ENCODE measurements around the gene SPATS2. TPM values are rescaled to one million over a fixed set of nuclear protein-coding genes. Genes with fewer than 3 reads are reported as not detected.
A peak's percentile ranks its signal among the peaks of the same experiment; 100 is the strongest.

The SPATS2 gene
- polyA plus RNA-seq, 1 of the 3 experiments (the other 2 are of a cell fraction): 72.9 TPM

DNA sequence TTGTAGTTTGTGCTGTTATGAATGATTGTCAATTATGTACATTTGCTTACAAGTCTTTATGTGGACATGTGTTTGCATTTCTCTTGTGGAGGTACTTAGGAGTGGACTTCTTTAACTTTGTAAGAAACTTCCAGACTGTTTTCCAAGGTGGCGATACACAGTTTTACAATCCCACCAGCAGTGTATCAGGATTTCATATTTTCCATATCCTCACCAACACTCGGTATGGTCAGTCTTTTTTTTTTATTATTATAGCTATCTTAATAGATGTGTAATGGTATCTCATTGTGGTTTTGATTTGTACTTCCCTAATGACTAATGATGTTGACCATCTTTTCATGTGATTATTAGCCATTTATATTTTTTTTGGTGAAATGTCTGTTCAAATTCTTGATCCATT, 97.9 kb downstream of the SPATS2 start:
- no peaks in the 10 kb centered on the region for H3K9me3 ChIP-seq
- no peak overlapping the region for H3K4me2 ChIP-seq
- H3K9me2 ChIP-seq: no peaks in the 10 kb centered on the region
- H3K4me1 ChIP-seq (ENCODE audit: control insufficient read depth in 1 of 2, insufficient read depth in 2 of 2, low read depth in 1 of 2, low read length in 1 of 2): no peaks in the 10 kb centered on the region; a peak in 1 of 4 replicates
- no peak for DNase-seq
- H3K27me3 ChIP-seq (ENCODE audit: insufficient read depth): no peaks in the 10 kb centered on the region
- no peak overlapping the region for H3K9ac ChIP-seq
- no peaks in the 10 kb centered on the region for H4K20me1 ChIP-seq (ENCODE audit: insufficient read depth)
- TF ChIP-seq CHD2 (IDR thresholded peaks at IDR 0.05; ENCODE audit: low read length, partially characterized antibody): no peak
- no peak for TF ChIP-seq NFIC (IDR thresholded peaks at IDR 0.05; ENCODE audit: borderline replicate concordance)
- no peak for TF ChIP-seq SIN3A (IDR thresholded peaks at IDR 0.05; ENCODE audit: borderline replicate concordance, low read depth, low read length)
- TF ChIP-seq MEF2A (IDR thresholded peaks at IDR 0.05; ENCODE audit: borderline replicate concordance, low read depth): no peak
- no peak for TF ChIP-seq RAD21 (IDR thresholded peaks at IDR 0.05; ENCODE audit: low read length)
- TF ChIP-seq POLR2AphosphoS5 (IDR thresholded peaks at IDR 0.05; ENCODE audit: low read depth, low read length): no peak
- no peak for TF ChIP-seq NRF1 (IDR thresholded peaks at IDR 0.05; ENCODE audit: low read depth, low read length)
- TF ChIP-seq RCOR1 (IDR thresholded peaks at IDR 0.05; ENCODE audit: low read length): no peak
- no peak for TF ChIP-seq GATA2 (CRISPR knock-in tag; IDR thresholded peaks at IDR 0.05)
- TF ChIP-seq, protein P1, sequence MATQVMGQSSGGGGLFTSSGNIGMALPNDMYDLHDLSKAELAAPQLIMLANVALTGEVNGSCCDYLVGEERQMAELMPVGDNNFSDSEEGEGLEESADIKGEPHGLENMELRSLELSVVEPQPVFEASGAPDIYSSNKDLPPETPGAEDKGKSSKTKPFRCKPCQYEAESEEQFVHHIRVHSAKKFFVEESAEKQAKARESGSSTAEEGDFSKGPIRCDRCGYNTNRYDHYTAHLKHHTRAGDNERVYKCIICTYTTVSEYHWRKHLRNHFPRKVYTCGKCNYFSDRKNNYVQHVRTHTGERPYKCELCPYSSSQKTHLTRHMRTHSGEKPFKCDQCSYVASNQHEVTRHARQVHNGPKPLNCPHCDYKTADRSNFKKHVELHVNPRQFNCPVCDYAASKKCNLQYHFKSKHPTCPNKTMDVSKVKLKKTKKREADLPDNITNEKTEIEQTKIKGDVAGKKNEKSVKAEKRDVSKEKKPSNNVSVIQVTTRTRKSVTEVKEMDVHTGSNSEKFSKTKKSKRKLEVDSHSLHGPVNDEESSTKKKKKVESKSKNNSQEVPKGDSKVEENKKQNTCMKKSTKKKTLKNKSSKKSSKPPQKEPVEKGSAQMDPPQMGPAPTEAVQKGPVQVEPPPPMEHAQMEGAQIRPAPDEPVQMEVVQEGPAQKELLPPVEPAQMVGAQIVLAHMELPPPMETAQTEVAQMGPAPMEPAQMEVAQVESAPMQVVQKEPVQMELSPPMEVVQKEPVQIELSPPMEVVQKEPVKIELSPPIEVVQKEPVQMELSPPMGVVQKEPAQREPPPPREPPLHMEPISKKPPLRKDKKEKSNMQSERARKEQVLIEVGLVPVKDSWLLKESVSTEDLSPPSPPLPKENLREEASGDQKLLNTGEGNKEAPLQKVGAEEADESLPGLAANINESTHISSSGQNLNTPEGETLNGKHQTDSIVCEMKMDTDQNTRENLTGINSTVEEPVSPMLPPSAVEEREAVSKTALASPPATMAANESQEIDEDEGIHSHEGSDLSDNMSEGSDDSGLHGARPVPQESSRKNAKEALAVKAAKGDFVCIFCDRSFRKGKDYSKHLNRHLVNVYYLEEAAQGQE (IDR thresholded peaks at IDR 0.05; ENCODE audit: low read depth, low read length): no peak
- no peak for TF ChIP-seq FOXJ3 (CRISPR knock-in tag; IDR thresholded peaks at IDR 0.05)
- no peak overlapping the region for H2AFZ ChIP-seq (ENCODE audit: low read depth)
- peaks cover 92% of the 10 kb centered on the region for H3K79me2 ChIP-seq (ENCODE audit: insufficient read depth)
- CTCF ChIA-PET: no interaction called here
- H3K4me3 ChIP-seq (ENCODE audit: low read depth in 2 of 2, low read length in 1 of 2): no peak overlapping the region
- peaks cover 8 to 37% of the 10 kb centered on the region in 2 experiments for H3K36me3 ChIP-seq (replicated peaks in 1 of 2; ENCODE audit: control insufficient read depth in 1 of 2, insufficient read depth in 2 of 2, low read length in 1 of 2)
- WGBS (ENCODE audit: low lambda C conversion rate): 98% methylated on average over 2 of the region's 2 CpGs
- no peaks in the 10 kb centered on the region for H3F3A ChIP-seq (replicated peaks; ENCODE audit: insufficient read depth)
- POLR2A ChIA-PET: no interaction called here
- no peak overlapping the region for H3K27ac ChIP-seq (ENCODE audit: low read depth in 2 of 2, low read length in 1 of 2)

GRCh38 chr12:49470986-49471385, 103.7 kb downstream of the SPATS2 start:
- Histone ChIP-seq H3K4me3 (ENCODE audit: low read depth in 2 of 2, low read length in 1 of 2) (no peak overlapping the region), H3K9me2 (no peaks in the 10 kb centered on the region), H3K4me1 (ENCODE audit: control insufficient read depth in 1 of 2, insufficient read depth in 2 of 2, low read depth in 1 of 2, low read length in 1 of 2) (no peaks in the 10 kb centered on the region; a peak in 1 of 4 replicates), H3K79me2 (ENCODE audit: insufficient read depth) (peaks cover 96% of the 10 kb centered on the region), H3K4me2 (no peak overlapping the region), H3K36me3 (replicated peaks in 1 of 2; ENCODE audit: control insufficient read depth in 1 of 2, insufficient read depth in 2 of 2, low read length in 1 of 2) (peaks cover 0 to 8% of the 10 kb centered on the region in 2 experiments), H4K20me1 (ENCODE audit: insufficient read depth) (no peaks in the 10 kb centered on the region), H3K9me3 (no peaks in the 10 kb centered on the region), H3F3A (replicated peaks; ENCODE audit: insufficient read depth) (no peaks in the 10 kb centered on the region), H2AFZ (ENCODE audit: low read depth) (no peak overlapping the region), H3K27me3 (ENCODE audit: insufficient read depth) (no peaks in the 10 kb centered on the region), H3K27ac (ENCODE audit: low read depth in 2 of 2, low read length in 1 of 2) (peak overlapping the region in 1 of 2 experiments; percentile 20; a peak in 1 of 4 replicates), H3K9ac (no peak overlapping the region)
- no peak for DNase-seq
- CTCF ChIA-PET: interaction anchor here (0.7 to 1.0 kb wide), 3 partner anchors 12 to 114 kb away, joined by 3 to 4 read pairs (median 3); no protein-coding TSS in a partner anchor
- TF ChIP-seq RAD21 (IDR thresholded peaks at IDR 0.05; ENCODE audit: low read length) (no peak), FOSL2 (IDR thresholded peaks at IDR 0.05; ENCODE audit: borderline replicate concordance, low read depth) (no peak), SMC3 (IDR thresholded peaks at IDR 0.05; ENCODE audit: low read depth, low read length) (no peak), TAF1 (IDR thresholded peaks at IDR 0.05; ENCODE audit: borderline replicate concordance, low read depth, low read length) (no peak), ZBTB33 (IDR thresholded peaks at IDR 0.05; ENCODE audit: borderline replicate concordance, low read depth) (no peak)
- TF ChIP-seq, protein P2, sequence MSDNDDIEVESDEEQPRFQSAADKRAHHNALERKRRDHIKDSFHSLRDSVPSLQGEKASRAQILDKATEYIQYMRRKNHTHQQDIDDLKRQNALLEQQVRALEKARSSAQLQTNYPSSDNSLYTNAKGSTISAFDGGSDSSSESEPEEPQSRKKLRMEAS (IDR thresholded peaks at IDR 0.05; ENCODE audit: low read depth): no peak
- TF ChIP-seq, protein P3, sequence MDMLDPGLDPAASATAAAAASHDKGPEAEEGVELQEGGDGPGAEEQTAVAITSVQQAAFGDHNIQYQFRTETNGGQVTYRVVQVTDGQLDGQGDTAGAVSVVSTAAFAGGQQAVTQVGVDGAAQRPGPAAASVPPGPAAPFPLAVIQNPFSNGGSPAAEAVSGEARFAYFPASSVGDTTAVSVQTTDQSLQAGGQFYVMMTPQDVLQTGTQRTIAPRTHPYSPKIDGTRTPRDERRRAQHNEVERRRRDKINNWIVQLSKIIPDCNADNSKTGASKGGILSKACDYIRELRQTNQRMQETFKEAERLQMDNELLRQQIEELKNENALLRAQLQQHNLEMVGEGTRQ (IDR thresholded peaks at IDR 0.05; ENCODE audit: borderline replicate concordance, low read depth, low read length): no peak
- TF ChIP-seq, protein P4, sequence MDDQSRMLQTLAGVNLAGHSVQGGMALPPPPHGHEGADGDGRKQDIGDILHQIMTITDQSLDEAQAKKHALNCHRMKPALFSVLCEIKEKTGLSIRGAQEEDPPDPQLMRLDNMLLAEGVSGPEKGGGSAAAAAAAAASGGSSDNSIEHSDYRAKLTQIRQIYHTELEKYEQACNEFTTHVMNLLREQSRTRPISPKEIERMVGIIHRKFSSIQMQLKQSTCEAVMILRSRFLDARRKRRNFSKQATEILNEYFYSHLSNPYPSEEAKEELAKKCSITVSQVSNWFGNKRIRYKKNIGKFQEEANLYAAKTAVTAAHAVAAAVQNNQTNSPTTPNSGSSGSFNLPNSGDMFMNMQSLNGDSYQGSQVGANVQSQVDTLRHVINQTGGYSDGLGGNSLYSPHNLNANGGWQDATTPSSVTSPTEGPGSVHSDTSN (IDR thresholded peaks at IDR 0.05): no peak
- POLR2A ChIA-PET: interaction anchor here (1.0 kb wide), 1 partner anchor 9 kb away, joined by 3 read pairs; no protein-coding TSS in a partner anchor
